Fibroblast of the aortic adventitia (primary cell): ENCODE results near the gene CTDP1. TPM values are rescaled to one million over a fixed set of nuclear protein-coding genes. Genes with fewer than 3 reads are reported as not detected.
"Not testable (repeated sequence)": the region's sequence is repeated elsewhere in the genome, so short reads cannot be mapped to it uniquely, and the experiment has no call there.

Experiments
- DNase-seq: peaks from one replicate; pipeline ENCODE4 v3.0.0-alpha.2; 2010; ENCODE audit warnings: low read depth
- H3K4me3 ChIP-seq: 2 replicates; pipeline ENCODE4 v1.5.1; 2011; ENCODE audit warnings: low read depth, mild to moderate bottlenecking, control low read depth, low read length, moderate library complexity
- CTCF ChIP-seq: IDR thresholded peaks from 2 replicates; pipeline ENCODE4 v1.5.1; 2011; ENCODE audit warnings: mild to moderate bottlenecking, low read length, control low read depth, inconsistent platforms; ENCODE audit not compliant: insufficient read depth
- total RNA-seq: library from RNA; depleted of rRNA; stranded (reverse); fragments of >200 nt; gene quantifications from 2 replicates; pipeline ENCODE4 v1.2.3, GENCODE V29; 2012; ENCODE audit warnings: low replicate concordance

Gene CTDP1
- total RNA-seq, 1 donor: 14.1 TPM

DNA sequence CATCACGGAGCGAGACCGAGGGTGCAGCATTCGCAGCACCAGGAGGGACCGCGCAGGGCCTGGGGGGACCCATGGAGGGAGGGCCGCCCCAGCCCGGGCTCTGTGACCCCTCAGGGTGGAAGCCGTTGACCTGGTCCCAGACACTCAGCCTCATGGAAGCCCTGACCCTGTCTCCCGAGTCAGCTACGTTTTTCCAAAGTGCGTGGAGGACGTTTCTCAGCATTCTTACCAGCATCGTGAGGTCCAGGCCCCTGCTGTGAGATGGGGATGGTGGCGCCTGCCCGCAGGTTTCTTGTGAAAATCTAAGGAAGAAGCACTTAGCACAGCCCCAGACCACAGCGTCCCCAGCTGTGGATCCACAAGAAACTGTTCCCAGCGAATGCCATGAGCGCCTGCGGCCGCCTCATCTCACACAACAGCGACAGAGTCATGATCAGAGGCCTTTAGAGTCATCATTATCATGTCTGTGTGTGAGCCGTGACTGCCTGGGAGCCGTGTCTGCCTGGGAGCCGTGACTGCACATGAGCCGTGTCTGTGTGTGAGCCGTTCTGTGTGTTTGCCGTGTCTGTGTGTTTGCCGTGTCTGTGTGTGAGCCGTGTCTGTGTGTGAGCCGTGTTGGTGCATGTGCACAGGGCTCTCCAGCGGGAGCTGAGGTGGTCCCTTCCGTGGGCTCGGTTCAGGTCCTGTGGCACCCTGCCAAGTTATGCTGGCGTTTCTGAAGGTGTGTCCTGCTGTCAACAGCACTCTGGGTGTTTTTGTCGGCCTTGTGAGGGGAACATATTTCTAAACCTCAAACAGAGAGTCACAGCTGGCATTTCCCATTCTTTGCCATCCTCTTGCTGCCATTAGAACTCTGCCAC, 68.9 kb downstream of the CTDP1 start:
- no peak for TF ChIP-seq CTCF
- DNase-seq: no peak
- no peak overlapping the region for H3K4me3 ChIP-seq

DNA sequence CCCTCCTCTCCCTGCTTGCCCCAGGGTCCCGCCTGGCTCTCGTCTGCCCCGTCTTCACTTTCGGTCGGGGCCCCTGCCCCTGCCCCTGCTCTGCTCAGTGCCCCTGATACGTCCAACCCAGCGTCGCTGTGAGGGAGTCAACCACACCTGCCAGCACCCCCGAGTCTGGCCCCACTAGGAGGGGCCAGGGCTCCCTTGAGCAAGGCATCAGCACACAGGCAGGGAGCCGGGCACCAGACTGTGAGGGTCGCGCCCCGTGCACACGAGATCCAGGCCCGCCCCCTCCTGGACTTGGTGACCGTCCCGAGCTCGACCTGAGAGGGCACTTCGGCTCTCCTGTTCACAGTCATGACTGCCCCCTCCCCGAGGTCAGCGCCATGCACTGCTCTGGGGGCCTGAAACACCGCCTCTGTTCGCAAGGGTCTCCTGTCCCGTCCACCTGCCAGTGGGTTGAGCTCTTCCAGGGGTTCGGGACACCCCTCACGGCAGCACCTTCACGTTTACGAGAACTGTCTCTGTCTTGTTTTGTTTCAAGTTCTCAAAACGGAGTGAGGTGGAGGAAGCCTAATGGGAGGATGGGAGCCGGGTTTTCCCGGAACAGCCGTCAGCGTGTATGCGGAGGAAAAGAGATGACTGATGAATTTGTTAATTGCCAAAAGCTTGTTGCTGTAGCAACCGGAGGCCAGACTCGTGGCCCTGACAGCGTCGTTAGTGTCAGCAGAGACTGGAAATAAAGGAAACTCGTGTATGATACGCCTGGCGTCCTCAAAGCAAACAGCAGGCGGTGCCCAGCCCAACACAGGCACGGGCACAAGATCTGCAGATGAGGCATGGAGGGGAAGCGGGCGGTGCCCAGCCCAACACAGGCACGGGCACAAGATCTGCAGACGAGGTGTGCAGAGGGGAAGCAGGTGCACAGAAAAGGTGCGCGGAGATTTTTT, 69.9 kb downstream of the CTDP1 start:
- no peak for TF ChIP-seq CTCF
- DNase-seq: no peak
- no peak overlapping the region for H3K4me3 ChIP-seq

GRCh38 chr18:79750980-79751571, 71.5 kb downstream of the CTDP1 start:
- no peak for TF ChIP-seq CTCF
- DNase-seq: no peak

DNA sequence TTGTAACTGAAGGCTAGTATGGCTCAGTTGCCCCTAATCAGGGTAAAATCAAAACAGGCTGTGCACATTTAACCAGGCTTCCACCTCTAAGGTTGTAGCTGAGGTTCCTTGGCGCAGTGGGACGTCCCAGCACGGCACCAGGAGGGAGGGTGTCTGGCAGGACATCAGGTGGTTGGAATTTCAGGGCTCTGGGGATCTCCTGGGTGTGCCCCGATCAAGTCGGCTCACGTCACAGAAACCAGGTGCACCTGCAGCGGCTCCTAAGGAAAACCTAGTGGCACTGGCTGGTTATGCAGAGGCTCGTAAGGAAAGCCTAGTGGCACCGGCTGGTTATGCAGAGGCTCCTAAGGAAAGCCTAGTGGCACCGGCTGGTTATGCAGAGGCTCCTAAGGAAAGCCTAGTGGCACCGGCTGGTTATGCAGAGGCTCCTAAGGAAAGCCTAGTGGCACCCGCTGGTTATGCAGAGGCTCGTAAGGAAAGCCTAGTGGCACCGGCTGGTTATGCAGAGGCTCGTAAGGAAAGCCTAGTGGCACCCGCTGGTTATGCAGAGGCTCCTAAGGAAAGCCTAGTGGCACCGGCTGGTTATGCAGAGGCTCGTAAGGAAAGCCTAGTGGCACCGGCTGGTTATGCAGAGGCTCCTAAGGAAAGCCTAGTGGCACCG, 72.4 kb downstream of the CTDP1 start:
- not testable (repeated sequence) for DNase-seq

More at GRCh38 chr18:79750980-79751571, 71.5 kb downstream of the CTDP1 start:
- no peak overlapping the region for H3K4me3 ChIP-seq

GRCh38 chr18:79752946-79753345, 73.3 kb downstream of the CTDP1 start:
- not testable (repeated sequence) for DNase-seq

More for the DNA sequence above, 72.4 kb downstream of the CTDP1 start:
- H3K4me3 ChIP-seq: not testable (repeated sequence)

DNA sequence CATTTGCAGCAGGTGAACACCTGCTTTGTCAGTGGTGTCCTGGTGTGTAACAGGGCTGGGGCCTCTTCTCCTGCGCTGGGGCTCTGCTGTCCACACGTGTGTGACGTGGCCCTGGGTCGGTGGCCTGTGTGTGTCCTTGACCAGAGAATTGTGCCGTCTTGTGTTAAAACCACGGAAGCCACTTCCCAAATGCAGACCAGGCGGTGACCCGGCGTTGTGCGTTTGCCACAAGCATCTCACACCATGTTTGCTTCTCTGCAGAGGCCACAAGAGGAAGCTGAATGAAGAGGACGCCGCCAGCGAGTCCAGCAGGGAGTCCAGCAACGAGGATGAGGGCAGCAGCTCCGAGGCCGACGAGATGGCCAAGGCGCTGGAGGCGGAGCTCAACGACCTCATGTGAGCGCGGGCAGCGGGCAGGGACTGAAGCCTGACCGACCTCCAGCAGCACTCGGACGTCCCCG, 73.8 kb downstream of the CTDP1 start:
- no peak for TF ChIP-seq CTCF
- no peak for DNase-seq
- no peak overlapping the region for H3K4me3 ChIP-seq

More at GRCh38 chr18:79752946-79753345, 73.3 kb downstream of the CTDP1 start:
- not testable (repeated sequence) for H3K4me3 ChIP-seq

DNA sequence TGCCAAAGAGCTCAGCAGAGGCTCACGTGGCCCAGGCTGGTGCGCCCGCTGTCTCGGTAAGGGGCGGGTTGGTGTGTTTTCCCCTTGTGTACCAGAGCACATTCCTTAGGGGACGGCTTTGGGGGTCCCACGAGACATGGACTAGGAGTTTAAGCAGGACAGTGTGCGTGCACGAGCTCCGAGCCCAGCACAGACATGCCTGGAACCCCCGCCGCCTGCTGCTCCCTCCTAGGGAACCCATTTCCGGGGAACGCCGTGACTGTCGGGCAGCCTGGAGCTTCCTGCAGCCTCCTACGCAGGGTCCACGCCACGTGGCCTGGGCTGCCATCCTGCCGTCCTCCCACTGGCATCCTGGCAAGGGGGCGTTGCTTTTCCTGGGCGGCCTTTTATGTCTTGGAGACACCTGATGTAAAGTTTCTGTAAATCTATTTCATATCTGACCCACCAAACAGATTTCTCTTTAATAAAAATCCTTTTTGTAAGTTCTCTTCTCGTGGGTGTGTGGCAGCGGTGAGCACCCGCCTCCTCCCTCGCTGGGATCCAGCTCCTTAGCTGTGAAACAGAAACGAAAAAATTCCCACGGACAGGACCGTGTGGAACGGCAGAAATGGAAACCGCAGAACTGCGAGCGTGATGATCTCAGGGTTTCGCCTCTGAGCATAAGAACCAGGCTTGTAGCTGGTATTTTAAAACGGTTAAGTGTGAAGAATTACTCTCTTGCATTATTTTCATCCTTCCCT, 74.6 kb downstream of the CTDP1 start:
- no peak overlapping the region for H3K4me3 ChIP-seq
- DNase-seq: no peak
- no peak for TF ChIP-seq CTCF
